ENCODE results near the gene DSCAML1.

DSCAML1 gene

DNA sequence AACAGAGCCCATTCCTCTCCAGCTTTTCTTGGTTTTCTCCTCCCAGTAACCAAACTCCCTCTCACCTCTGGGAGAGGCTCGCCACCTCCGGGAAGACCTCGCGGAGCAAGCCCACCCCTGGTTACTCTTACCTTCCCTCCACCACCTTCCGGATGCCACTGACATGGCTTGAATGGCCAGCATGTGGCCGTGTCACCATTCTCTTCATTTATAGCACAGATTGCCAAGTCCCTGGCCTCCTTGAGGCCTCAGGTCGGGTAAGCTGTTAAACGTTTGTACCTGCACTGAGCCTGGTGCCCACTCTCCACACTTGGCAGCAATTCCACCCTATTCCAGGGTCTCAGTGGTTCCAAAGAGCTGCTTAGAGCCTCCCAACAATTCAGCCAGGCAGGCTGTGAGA is 35.5 kb upstream of the DSCAML1 start:
- no peak for DNase-seq (ENCODE audit: low read depth in 2 of 2)

DNA sequence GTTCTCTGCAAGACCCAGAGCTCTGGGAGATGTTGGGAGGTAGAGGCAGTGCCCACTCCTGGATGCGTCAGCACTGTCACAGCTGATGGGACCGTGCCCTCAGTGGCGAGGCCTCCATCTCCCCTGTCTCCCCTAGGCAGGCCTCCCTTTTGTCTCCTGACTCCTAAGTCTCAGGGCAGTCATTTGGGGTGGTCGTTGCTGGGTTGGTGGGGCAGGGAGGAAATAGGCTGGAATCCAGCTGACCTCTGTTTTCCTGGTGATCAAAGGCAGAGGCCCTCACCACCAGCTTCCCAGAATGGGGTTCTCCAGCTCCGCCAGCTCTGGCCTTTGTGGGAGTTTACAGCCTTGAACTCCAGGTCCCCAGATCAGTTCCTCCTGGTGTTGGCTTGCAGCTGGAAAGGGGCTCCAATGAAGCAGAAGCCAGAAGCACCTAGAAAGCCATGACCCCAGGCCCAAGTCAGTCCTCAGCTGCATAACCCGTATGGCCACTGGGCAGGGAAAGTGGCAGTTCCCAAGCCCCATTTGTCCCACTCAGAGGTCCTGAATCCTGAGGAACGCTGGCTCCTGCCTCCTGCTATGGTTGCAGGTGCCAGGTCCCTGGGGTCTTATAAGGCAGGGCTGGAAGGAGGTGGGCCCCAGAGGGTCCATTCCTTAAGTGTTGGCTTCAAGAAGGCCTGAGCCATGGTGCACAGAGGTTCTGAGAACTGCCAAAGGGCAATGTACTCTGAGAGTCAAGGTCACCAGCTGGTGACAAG is 34.8 kb upstream of the DSCAML1 start:
- no peak for DNase-seq (ENCODE audit: low read depth in 2 of 2)

DNA sequence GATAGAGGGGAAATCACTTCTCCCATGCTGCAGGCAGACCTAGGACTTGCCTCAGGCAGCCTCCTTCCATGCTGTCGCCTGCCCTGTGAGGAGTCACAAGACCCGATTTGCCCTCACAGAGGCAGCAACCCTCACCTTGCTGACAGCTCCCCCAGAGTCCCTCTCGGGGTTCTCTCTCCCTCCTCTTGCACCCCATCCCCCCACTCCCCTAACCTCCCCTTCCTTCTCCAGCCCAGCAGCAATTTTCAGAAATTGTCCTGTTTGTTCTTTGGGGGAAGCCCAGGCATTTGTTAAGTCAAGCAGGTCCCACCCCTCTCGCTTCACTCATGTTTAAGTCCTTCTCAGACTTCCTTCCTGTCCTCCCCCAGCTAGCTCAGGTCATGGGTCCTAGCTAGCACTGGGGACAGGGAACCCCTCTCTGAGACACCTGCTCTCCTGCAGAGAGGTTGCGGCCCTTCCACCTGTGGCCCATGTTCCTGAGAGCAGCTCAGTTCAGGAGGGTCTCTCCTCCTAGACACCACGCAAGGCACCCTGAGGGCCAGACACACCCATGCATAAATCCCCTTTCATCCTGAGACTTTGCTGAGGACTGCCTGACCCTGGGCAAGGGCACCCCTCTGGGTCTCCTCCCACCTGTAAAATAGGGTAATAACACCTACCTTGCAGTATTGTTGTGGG is 33.8 kb upstream of the DSCAML1 start:
- no peak for DNase-seq (ENCODE audit: low read depth in 2 of 2)

DNA sequence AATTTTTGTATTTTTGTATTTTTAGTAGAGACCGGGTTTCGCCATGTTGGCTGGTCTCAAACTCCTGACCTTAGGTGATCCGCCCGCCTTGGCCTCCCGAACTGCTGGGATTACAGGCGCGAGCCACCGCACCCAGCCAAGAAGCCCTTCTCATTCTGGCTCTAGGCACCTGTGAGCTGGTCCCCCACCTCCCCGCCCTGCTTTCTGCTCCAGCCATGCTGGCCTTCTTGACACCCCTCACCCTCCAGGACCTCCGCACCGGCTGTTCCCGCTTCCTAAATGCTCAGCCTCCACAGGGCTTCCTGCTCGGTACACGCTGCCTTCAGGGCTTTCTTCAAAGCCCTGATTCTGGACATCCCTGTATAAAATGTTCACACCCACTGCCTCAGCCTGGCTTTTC is 33.1 kb upstream of the DSCAML1 start:
- DNase-seq (ENCODE audit: low read depth in 2 of 2) = no peak

DNA sequence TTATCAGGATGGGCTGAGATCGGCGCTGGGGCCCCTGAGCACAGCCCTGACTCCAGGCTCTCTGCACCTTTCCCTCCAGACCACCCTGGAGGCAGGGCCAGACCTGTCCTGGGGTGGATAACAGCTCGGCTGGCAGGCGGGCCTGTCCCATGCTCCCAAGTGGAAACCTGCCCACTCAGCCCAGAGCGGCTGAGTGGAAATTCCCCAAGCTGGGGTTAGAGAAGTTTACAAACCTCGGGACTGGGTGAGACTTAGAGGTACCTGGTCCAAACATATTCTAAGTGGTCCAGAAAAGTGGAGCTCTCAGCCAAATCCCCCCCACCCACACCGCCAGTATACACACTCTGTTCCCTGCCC is 32.3 kb upstream of the DSCAML1 start:
- DNase-seq (ENCODE audit: low read depth in 2 of 2) = no peak

DNA sequence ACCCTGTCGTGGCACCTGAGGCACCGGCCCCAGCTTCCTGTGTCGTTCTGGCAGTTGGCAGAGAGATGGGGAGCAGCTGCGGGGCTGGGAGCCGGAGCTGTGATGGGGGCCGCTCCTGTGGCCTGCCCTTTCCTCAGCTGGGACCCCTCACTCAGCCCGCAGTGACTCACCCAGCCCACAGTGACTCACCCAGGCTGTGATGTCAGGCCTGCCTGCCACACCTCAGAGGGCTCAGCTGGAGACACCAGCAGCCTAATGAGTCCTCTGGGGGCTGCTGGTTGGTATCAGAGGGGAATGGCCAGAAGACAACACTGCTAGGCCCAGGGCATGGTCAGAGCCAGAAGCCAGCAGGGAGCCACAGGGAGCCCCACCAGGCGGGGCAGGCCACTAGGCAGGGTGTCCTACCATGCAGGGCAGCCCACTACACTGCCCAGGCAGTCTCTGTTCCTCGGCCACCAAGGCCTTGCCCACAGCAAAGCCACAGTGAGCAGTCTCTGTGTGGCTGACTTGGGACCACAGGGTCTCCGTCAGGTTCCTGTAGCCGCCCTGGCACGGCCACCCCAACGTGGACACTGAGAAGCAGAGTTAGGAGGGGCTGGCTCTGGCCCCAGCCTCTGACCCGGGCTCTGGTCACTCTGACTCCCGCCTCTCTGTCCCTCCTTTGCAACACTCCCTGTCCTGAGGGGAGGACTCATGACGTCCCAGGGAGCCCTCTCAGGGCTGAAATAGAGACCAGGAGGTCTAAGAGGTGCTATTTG is 31.8 kb upstream of the DSCAML1 start:
- peak; percentile 88 to 89 for DNase-seq (ENCODE audit: low read depth in 2 of 2)

DNA sequence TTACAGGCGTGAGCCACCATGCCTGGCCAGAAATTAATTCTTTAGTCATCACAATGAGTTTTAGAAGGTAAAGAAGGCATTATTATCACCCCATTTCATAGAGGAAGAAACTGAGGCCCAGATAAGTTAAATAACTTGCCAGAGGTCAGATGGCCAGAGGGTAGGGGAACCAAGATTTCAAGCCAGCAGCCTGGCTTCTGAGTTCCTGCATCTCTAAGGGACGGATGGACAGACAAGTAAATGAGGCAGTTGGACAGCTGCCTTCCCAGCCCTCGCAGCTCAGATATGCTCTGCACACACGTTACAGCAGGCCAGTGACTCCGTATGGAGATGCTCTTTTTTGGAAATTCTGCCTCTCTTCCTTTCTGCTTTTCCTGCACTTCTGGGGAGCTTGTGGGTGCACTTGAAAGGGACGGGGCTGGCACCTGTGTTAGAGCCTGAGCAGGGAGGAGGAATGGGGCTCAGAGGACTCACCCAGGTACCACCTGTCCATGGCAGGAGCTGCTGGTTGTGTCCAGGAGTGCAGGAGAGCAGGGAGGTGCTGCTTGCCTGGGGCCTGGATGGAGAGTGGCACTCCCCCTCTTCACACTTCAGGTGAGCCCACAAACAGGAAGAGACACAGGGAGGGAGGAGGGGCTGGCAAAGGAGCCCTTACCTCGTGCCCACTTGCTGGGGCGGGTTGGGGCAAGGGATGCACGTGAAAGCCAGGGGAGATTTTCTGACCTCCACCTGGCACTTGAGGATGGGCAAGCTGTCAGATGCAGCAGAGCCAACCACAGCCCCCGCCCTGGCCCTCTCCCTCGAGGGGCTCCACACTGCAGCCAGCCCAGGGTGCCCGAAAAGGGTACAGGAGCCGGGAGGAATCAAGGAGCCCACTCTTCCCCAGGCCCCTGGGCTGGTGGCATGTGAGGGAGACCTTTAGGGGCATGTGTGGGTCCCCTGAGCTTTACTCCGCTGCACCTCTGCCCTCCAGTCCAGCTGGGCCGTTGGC is 30.8 kb upstream of the DSCAML1 start:
- no peak for DNase-seq (ENCODE audit: low read depth in 2 of 2)

DNA sequence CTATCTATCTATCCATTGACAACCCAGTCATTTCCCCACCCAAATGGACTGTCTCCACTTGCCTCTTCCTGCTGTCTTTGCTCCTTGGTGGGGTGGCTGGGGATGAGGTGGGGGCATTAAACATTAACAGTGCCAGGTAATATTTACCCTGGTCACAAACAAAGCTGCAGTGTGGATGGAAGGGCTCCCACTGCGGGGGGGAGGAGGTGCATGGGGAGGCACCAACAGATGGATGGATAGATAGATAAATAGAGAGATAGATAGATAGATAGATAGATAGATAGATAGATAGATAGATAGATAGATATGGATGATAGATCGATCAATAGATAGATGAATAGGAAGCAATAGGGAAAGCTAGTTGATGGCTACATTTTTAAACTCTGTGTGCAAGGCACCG is 29.8 kb upstream of the DSCAML1 start:
- DNase-seq (ENCODE audit: low read depth in 2 of 2) = no peak

DNA sequence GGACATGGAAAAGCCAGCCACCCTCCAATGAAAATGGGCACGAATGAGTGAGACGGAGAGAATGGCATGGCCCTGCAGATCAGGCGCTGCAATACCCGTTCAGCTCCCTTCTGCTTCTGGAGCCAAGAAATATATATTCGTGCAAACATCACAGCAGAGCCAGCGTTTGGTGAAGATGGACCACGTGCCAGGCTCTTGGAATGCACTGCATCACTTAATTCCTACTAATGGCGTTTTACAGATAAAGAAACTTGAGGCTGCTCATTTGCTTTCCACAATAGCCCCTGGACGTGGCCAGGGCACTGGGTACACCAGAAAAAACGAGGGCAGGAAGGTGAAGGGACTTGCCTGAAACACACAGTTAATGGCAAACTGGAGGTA is 29.2 kb upstream of the DSCAML1 start:
- DNase-seq (ENCODE audit: low read depth in 2 of 2) = no peak

DNA sequence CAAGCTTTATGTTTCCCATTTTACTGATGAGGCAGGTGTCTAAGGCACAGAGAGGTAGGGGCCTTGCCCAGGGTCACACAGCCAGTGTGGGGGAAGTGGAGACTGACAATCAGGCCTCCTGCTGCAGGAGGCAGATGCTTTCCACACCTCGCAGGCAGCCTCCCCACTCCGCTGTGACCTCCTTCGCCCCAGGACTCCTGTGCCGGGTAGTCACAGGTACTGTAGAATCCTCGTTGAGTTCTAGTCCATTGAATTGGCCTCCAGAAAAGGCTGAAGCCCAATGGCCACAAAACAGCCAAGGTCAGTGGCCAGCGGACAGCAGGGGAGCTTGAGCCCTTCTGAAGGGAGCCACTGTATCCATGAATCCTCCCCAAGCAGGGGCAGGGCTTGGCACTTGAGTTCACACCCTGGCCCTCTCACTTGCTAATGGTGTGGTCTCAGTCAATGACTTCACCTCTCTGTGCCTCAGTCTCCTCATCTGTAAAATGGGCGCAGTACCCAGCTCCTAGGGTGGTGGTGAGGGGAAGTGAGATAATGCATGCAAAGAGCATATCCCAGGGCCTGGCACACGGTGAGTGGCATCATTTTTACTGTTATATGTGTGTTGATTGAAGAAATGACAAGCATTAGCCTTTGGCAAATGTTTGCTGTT is 28.6 kb upstream of the DSCAML1 start:
- DNase-seq (ENCODE audit: low read depth in 2 of 2) = no peak

DNA sequence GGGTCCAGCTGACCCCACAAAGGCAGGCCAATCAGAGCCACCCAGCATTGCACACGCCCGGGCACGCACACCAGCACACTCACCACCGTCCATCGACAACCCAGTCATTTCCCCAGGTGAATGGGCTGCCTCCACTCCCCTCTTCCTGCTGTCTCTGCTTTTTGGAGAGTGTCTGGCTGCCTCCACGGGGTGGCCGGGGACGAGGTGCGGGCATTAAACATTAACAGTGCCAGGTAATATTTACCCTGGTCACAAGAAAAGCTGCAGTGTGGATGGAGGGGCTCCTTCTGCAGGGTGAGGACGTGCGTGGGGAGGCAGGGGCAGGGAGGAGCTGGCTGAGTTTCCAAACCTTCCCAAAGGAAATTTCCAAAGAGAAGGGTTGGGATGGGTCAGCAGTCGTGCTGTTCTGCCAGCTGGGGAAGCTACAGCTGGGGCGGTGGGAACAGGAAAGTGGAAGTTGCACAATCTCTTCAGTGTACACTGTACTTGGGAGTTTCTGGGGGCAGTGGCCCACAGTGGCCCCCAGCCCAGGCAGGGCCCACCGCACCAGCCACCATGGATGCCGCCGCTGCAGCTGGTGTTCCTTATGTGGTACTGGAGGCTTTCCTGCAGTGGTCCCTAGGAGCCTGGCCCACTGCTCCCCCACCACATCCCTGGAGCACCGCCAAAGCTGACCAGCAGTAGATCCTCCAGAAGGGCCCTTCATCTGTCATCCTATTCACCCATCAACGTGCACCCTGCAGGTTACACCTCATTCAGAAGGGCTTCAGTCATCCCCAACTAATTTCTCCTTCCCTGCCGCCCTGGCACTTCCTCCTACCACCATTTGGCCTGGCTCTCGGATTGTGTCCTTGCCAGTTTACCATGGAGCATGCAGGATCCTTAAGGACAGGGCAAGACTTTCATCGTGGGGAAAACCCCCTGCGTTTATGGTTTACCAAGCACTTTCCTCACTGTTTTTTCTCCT is 27.8 kb upstream of the DSCAML1 start, which contains the start of gene FXYD2:
Gene FXYD2 (minus strand): TSS at position 174 of the 967 bp plus-strand sequence. CDS start 66 bp downstream, at position 108.
- no peak for DNase-seq (ENCODE audit: low read depth in 2 of 2)

DNA sequence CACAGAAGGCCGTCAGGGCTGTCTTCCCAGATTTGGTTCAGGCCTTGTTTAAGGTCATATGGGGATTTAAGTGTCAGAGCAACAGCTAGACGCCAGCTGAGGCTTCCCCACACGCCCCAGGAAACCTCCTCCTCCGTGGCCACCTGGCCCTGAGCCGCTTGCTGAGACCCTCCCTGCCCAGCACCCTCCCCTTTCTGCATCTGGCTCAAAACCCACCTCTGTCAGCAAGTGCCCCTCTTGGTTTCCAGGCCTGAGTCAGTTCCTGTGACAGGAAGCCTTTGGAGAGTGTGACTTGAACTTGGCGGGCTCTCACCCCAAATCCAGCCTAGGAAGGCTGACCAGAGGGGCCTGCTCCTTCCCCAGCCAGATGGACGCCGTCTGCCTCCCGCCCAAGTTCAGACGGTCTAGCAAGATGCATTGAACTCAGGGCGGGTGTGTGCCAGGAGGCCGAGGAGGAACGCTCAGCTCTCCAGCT is 27.0 kb upstream of the DSCAML1 start:
- DNase-seq (ENCODE audit: low read depth in 2 of 2) = no peak

DNA sequence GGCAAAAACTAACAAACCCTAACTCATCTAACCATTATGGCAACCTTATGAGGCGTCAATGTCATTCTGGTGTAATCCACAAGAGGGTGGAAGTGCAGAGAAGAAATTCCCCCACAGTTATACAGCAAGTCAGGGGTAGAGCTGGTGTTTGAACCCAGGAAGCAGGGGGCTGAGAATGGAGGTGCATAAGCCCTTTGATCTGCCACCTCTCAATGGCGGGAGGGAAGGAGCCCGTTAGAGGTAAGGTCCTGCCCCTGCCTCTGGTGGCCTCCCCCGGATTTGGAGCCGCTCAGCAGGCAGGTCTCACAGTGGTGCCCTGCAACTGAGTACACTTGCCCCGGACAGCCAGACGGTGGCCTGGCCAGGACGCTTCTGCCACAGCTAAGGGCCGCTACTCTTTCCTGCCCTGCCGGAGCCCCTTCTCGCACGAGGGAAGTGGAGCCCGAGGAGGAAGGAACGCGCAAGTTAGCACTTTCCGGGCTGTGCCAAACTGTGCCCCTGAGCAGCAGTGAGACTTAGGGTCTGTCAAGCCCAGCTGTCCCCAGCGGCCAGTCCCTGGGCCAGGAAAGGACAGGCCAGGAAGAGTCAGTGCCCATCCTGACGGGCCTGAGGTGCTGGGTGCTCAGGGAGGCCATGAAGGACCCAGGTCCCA is 26.4 kb upstream of the DSCAML1 start:
- DNase-seq (ENCODE audit: low read depth in 2 of 2) = no peak

DNA sequence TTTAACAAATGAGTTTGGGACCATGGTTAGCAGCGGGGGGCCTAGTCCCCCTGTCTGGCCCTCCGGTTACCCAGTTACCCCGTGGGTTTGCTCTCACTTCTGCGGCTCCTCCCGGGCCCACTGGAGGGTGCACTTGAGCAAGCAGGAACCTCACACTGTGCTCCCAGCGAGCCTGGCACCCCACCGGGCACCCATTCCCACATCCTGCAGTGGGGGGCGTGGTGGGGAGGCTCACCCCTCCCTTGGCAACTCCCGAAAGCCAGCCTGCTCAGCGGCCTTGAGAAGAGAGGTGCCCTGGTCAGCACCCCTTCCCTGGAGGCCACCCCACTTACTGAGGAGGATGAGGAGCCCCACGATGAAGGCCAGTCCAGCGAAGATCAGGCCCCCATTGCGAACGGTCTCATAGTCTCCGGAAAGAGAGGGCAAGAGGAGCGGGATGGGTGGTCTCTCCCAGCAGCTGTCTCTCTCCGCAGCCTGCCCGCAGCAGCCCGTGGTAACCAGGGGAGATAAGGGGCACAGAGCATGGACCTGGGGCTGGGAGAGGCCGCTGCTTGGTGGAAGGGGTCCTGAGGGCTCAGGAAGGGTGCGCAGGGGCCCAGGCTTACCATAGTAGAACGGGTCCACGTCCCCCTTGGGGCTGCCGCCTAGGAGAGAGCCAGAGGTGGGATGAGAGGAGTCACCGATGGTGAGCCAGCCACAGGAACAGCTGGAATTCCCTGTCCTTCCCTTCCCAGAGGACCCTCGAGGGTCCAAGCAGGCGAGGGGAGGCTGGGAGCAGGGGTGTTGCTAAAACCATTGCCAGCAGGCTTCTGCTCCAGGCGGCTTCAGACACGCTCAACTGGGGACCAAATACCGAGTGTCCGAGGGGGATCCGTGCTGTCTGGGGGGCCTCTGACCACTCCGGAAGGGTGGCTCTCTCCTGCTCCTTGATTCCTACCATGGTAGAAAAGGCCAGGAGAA is 25.3 kb upstream of the DSCAML1 start:
- DNase-seq (ENCODE audit: low read depth in 2 of 2) = no peak

DNA sequence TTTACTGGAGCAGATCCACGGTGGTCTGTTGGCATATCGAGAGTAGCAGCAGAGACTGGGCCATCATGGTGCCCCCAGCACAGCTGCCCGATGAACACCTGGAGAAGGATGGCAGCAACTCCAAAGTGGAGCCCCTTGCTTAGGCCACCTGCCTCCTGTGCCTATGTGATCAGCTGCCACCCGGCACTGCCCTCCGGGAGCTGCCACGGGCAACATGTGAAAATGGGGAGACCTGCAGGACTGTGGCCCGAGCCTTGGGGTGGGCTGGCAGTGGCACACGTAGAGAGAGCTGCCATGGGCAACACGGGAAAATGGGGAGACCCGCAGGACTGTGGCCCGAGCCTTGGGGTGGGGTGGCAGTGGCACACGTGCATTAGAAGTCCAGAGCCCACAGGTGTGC is 24.4 kb upstream of the DSCAML1 start:
- DNase-seq (ENCODE audit: low read depth in 2 of 2) = no peak

DNA sequence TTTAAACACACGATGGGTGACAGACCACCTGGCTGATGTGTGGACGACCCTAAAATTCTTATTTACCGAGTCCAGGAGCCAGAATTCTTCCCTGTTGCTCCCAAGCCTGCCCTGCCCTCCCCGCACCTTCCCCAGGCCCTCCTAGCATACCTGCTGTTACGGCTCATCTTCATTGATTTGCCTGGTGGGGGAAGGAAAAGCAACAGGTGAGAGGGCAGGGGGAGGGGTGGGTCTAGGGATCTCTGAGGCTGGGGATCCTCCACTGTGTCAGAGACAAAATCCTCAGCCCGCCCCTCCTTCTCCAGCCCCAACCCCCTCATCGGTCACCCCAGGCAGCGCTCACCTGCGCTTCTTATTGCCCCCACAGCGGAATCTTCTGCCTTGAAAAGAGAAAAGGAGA is 23.5 kb upstream of the DSCAML1 start:
- no peak for DNase-seq (ENCODE audit: low read depth in 2 of 2)

DNA sequence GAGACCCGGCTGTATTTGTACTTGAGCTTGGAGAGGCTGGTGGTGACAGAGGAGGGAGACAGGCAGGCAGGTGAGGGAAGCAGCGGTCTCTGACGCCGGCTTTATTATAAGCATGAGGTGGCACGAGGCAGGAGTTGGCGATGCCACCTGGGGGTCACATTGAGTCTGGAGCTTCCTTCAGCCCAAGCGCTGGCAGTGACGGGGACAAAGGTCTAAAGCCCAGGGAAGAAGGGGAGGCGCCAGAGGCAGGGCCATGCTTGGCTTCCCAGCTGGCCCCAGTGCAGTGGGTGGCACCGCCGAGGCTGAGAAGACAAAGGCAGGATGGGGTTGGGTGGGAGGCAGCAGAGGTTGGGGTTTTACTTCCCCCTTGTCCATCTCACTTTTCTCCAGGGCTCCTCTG is 23.1 kb upstream of the DSCAML1 start:
- no peak for DNase-seq (ENCODE audit: low read depth in 2 of 2)

Measured in activated CD8-positive, alpha-beta memory T cell treated with anti-CD3 and anti-CD28 coated beads for 4 hours (primary cell).